Measurements from ENCODE around the gene PDXDC1. TPM values are rescaled to one million over a fixed set of nuclear protein-coding genes. Genes with fewer than 3 reads are reported as not detected.
"Not testable (repeated sequence)": the region's sequence is repeated elsewhere in the genome, so short reads cannot be mapped to it uniquely, and the experiment has no call there.

PDXDC1 gene
- total and polyA plus RNA-seq, 5 donors from 2014 or later = 27.4 to 91.2 (median 29.7) TPM

DNA sequence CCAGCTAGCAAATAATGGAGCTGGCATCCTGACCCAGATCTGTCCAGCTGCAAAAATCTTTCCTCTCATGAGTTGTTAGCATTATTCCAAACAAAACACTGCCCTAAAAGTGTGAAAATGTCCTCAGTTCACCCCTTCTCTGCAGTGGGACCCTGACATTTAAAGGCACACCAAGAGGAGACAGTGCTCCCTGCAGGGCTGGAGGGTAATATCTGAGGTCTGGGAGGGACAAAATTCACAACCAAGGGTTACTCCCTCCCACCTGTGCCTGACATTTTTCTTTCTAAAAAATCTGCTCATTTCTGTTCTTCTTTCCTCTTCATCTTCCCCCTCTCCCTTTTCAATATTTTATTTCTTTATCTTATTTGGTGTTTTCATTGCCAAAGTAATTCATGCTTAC lies 191.4 kb downstream of the PDXDC1 start:
- not testable (repeated sequence) for H3K36me3 Mint-ChIP-seq; ATAC-seq (ENCODE audit: low read depth in 2 of 2); H3K36me3 ChIP-seq (ENCODE audit: control insufficient read depth, insufficient read depth, low read length); H3K4me3 ChIP-seq (ENCODE audit: low read depth, low read length); H3K27me3 ChIP-seq (ENCODE audit: control insufficient read depth, insufficient read depth, low read length); H3K9me3 ChIP-seq (ENCODE audit: control insufficient read depth in 2 of 2, low read length in 2 of 2); DNase-seq; H3K9me3 Mint-ChIP-seq; H3K4me1 Mint-ChIP-seq; H3K27ac ChIP-seq (ENCODE audit: insufficient read depth, low read length, poor library complexity, severe bottlenecking); H3K4me3 Mint-ChIP-seq; H3K4me1 ChIP-seq (ENCODE audit: control insufficient read depth, insufficient read depth, low read length, poor library complexity, severe bottlenecking); H3K27ac Mint-ChIP-seq
- peaks cover 12% of the 10 kb centered on the region for H3K27me3 Mint-ChIP-seq

GRCh38 chr16:15168303-15168702 lies 193.5 kb downstream of the PDXDC1 start:
- H3K9me3 ChIP-seq (ENCODE audit: control insufficient read depth in 2 of 2, low read length in 2 of 2); H3K4me3 ChIP-seq (ENCODE audit: low read depth, low read length); H3K36me3 Mint-ChIP-seq; H3K27me3 Mint-ChIP-seq; H3K27ac ChIP-seq (ENCODE audit: insufficient read depth, low read length, poor library complexity, severe bottlenecking); H3K9me3 Mint-ChIP-seq; H3K27me3 ChIP-seq (ENCODE audit: control insufficient read depth, insufficient read depth, low read length); H3K4me3 Mint-ChIP-seq; H3K27ac Mint-ChIP-seq; H3K4me1 Mint-ChIP-seq; H3K36me3 ChIP-seq (ENCODE audit: control insufficient read depth, insufficient read depth, low read length); H3K4me1 ChIP-seq (ENCODE audit: control insufficient read depth, insufficient read depth, low read length, poor library complexity, severe bottlenecking); DNase-seq; ATAC-seq (ENCODE audit: low read depth in 2 of 2): not testable (repeated sequence)

DNA sequence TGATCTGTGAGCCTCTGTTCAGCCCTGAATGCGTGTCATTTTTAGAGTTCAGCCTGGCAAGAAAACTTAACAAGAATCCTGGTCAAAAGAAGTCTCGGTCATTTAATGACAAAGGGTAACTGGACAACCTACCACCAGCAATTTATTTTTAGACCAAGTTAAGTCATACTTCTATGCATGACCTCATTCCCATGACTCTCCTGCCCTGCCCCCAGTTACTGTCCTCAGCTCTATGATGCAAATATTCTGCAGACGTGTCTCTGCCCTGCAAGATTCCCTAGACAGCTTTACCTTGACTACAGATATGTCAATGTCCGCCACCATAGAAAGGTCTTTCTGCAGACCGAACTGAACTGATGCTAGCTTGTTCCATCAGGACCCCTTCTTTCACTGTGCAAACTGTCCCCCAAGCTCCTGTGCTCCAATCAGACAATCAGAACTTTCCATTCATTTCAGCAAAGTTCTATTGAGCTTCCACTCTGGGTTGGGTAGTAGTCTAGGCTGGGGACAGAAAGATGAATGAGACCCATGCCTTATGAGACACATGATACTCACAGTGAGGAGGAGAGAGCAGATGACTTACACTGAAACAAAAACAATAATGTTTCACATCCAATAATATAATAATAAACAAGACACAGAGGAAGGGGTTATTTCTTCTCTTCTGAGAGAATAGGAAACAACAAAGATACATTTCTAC lies 194.3 kb downstream of the PDXDC1 start:
- not testable (repeated sequence) for ATAC-seq (ENCODE audit: low read depth in 2 of 2); H3K4me1 ChIP-seq (ENCODE audit: control insufficient read depth, insufficient read depth, low read length, poor library complexity, severe bottlenecking)

GRCh38 chr16:15179909-15180308 lies 205.1 kb downstream of the PDXDC1 start:
- H3K27ac ChIP-seq (ENCODE audit: insufficient read depth, low read length, poor library complexity, severe bottlenecking); ATAC-seq (ENCODE audit: low read depth in 2 of 2); H3K4me1 Mint-ChIP-seq; H3K27me3 Mint-ChIP-seq; H3K27ac Mint-ChIP-seq; H3K4me1 ChIP-seq (ENCODE audit: control insufficient read depth, insufficient read depth, low read length, poor library complexity, severe bottlenecking); H3K4me3 Mint-ChIP-seq; H3K27me3 ChIP-seq (ENCODE audit: control insufficient read depth, insufficient read depth, low read length); H3K9me3 Mint-ChIP-seq; H3K4me3 ChIP-seq (ENCODE audit: low read depth, low read length); H3K36me3 Mint-ChIP-seq; H3K9me3 ChIP-seq (ENCODE audit: control insufficient read depth in 2 of 2, low read length in 2 of 2); DNase-seq; H3K36me3 ChIP-seq (ENCODE audit: control insufficient read depth, insufficient read depth, low read length): not testable (repeated sequence)

More for the DNA sequence above, 194.3 kb downstream of the PDXDC1 start:
- not testable (repeated sequence) for H3K27me3 Mint-ChIP-seq; H3K36me3 Mint-ChIP-seq; H3K27ac Mint-ChIP-seq; H3K4me3 ChIP-seq (ENCODE audit: low read depth, low read length); H3K36me3 ChIP-seq (ENCODE audit: control insufficient read depth, insufficient read depth, low read length); H3K9me3 Mint-ChIP-seq; H3K4me3 Mint-ChIP-seq; H3K4me1 Mint-ChIP-seq; DNase-seq; H3K27ac ChIP-seq (ENCODE audit: insufficient read depth, low read length, poor library complexity, severe bottlenecking); H3K9me3 ChIP-seq (ENCODE audit: control insufficient read depth in 2 of 2, low read length in 2 of 2); H3K27me3 ChIP-seq (ENCODE audit: control insufficient read depth, insufficient read depth, low read length)

- not testable (repeated sequence) for H3K36me3 ChIP-seq (ENCODE audit: control insufficient read depth, insufficient read depth, low read length); H3K9me3 ChIP-seq (ENCODE audit: control insufficient read depth in 2 of 2, low read length in 2 of 2); H3K4me1 ChIP-seq (ENCODE audit: control insufficient read depth, insufficient read depth, low read length, poor library complexity, severe bottlenecking); H3K27me3 ChIP-seq (ENCODE audit: control insufficient read depth, insufficient read depth, low read length); H3K4me3 Mint-ChIP-seq; DNase-seq; H3K4me3 ChIP-seq (ENCODE audit: low read depth, low read length); H3K27me3 Mint-ChIP-seq; H3K36me3 Mint-ChIP-seq; H3K9me3 Mint-ChIP-seq; H3K27ac ChIP-seq (ENCODE audit: insufficient read depth, low read length, poor library complexity, severe bottlenecking); ATAC-seq (ENCODE audit: low read depth in 2 of 2); H3K27ac Mint-ChIP-seq; H3K4me1 Mint-ChIP-seq
Measured at GRCh38 chr16:15180946-15181345, 206.1 kb downstream of the PDXDC1 start.

DNA sequence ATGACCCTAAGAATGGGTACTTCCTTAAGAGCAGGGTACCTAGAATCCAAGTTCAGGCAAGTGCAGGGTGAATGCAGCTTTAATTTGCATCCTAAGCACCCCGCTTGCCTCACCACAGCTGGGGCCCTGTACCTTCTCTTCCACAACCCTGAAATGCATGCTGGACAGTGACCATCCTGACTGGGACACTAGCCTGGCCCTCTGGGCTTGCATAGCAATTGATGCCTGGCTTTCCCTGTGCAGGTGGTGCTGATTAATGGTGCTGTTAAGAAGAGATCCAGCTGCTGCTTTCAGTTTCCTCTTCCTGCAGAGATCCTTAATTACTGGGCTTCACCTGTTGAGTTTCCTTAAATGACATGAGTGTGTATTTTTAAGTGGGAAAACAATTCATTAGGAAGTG lies 209.2 kb downstream of the PDXDC1 start:
- H3K27me3 ChIP-seq (ENCODE audit: control insufficient read depth, insufficient read depth, low read length); ATAC-seq (ENCODE audit: low read depth in 2 of 2); H3K27ac Mint-ChIP-seq; H3K27me3 Mint-ChIP-seq; H3K4me3 ChIP-seq (ENCODE audit: low read depth, low read length); H3K27ac ChIP-seq (ENCODE audit: insufficient read depth, low read length, poor library complexity, severe bottlenecking); DNase-seq; H3K36me3 ChIP-seq (ENCODE audit: control insufficient read depth, insufficient read depth, low read length); H3K4me1 Mint-ChIP-seq; H3K4me1 ChIP-seq (ENCODE audit: control insufficient read depth, insufficient read depth, low read length, poor library complexity, severe bottlenecking); H3K36me3 Mint-ChIP-seq; H3K4me3 Mint-ChIP-seq; H3K9me3 ChIP-seq (ENCODE audit: control insufficient read depth in 2 of 2, low read length in 2 of 2); H3K9me3 Mint-ChIP-seq: not testable (repeated sequence)

Other genes with a start within 250 kb of the PDXDC1 start
- 0.86 TPM for gene NPIPA2, start 232.5 kb upstream of the PDXDC1 start, total RNA-seq
- not detected for gene NPIPA2, start 232.5 kb upstream of the PDXDC1 start, polyA plus RNA-seq
- 44.5 TPM for gene NOMO1, start 141.3 kb upstream of the PDXDC1 start, total RNA-seq
- 10 to 100 TPM; 17.4 to 37.5 (median 31.1) TPM for gene NOMO1, start 141.3 kb upstream of the PDXDC1 start, polyA plus RNA-seq
- 109 TPM for gene NPIPA1, start 37.6 kb upstream of the PDXDC1 start, total RNA-seq
- gene NPIPA1, start 37.6 kb upstream of the PDXDC1 start, polyA plus RNA-seq = 1 to 10 TPM in 3 of 4 donors, under 1 TPM in 1; 0.42 to 2.6 (median 1.5) TPM
- 46.8 TPM for gene NTAN1, start 81.0 kb downstream of the PDXDC1 start, total RNA-seq
- gene NTAN1, start 81.0 kb downstream of the PDXDC1 start, polyA plus RNA-seq = 100 to 1,000 TPM in 2 of 4 donors, 10 to 100 TPM in 2; 75.4 to 115 (median 96.7) TPM
- gene RRN3, start 119.2 kb downstream of the PDXDC1 start, total RNA-seq = 29.9 TPM
- gene RRN3, start 119.2 kb downstream of the PDXDC1 start, polyA plus RNA-seq = 10 to 100 TPM; 21.6 to 31.3 (median 27.1) TPM